Lower lobe of right lung (tissue), 2 donors: Measurements from ENCODE around the gene LAMA2. TPM values are rescaled to one million over a fixed set of nuclear protein-coding genes. Genes with fewer than 3 reads are reported as not detected.
A peak's percentile ranks its signal among the peaks of the same experiment; 100 is the strongest.

ENCODE experiments used
- ATAC-seq, 2 donors: fragments of 200-7000 bp; cut with Tn5 transposase; one replicate each; pipeline ENCODE4 v1.9.1; 2020 to 2022; ENCODE audit warnings: mild to moderate bottlenecking in 2 of 2, moderate library complexity in 2 of 2
- DNase-seq: peaks from one replicate; pipeline ENCODE4 v3.0.0-alpha.2; 2020
- H3K27ac ChIP-seq: fragments of 200-600 bp; one replicate; pipeline ENCODE4 v1.8.0; 2022
- H3K27me3 ChIP-seq: fragments of 200-600 bp; one replicate; pipeline ENCODE4 v1.8.0; 2022; ENCODE audit warnings: low read depth
- H3K36me3 ChIP-seq: fragments of 200-600 bp; one replicate; pipeline ENCODE4 v1.8.0; 2022; ENCODE audit warnings: mild to moderate bottlenecking
- H3K4me1 ChIP-seq: fragments of 200-600 bp; one replicate; pipeline ENCODE4 v1.8.0; 2022
- H3K4me3 ChIP-seq: fragments of 200-600 bp; one replicate; pipeline ENCODE4 v1.8.0; 2022; ENCODE audit warnings: mild to moderate bottlenecking
- H3K9me3 ChIP-seq: fragments of 200-600 bp; one replicate; pipeline ENCODE4 v1.8.0; 2022
- intact Hi-C: fragments of 100-400 bp; cut with DNase I; formaldehyde crosslinking; loops from one replicate; pipeline ENCODE4 v1.11.0; 2022
- total RNA-seq: library from RNA; stranded (reverse); fragmentation: NEBNext Ultra II Directional; extraction: Animal tissue kit (Norgen Biotek cat#: 25700); gene quantifications from one replicate; pipeline ENCODE4 v1.2.1, GENCODE V29; 2021
- TF ChIP-seq, protein P1 (sequence below): fragments of 200-600 bp; IDR thresholded peaks from one replicate; pipeline ENCODE4 v1.8.0; 2022; ENCODE audit warnings: antibody characterized with exemption, mild to moderate bottlenecking
- donor health status: DM: no; HTN: yes; CAD: no; lungs with severe emphysema.

The LAMA2 gene
- total RNA-seq, 1 donor from 2014 or later = 49.6 TPM

DNA sequence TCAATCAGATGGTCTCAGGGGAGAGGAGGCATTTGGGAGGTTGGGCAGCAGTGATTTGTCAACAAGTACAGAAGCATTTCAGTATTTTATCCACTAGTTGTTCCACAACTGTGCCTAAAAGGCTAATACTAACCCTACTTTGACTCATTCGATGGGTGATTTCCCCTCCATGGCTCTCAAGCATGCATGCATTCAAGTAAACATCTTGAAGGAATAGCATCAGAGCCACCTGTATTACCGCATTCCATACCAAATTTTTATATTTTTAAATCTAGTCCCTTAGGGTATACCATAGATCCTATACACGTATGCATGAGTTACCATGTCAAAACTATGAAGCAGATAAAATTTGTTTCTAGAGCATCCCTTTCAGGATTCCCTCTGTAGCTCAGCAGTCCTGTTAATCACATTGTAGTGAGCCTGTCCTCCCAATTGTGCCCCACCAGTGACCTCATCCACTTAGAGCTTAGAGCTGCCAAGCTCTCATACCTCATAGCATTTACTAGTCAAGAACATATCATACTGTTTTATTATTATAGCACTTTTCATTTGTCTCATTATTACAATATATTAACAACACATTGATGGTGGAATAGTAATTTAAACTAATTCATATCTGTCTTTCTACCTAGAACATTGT lies 213.8 kb downstream of the LAMA2 start:
- Histone ChIP-seq H3K27me3 (no peaks in the 10 kb centered on the region), H3K4me1 (no peaks in the 10 kb centered on the region), H3K36me3 (no peaks in the 10 kb centered on the region), H3K9me3 (no peaks in the 10 kb centered on the region), H3K4me3 (no peak overlapping the region), H3K27ac (no peak overlapping the region)
- ATAC-seq = no peak
- intact Hi-C loops = no loop called here
- DNase-seq = no peak
- TF ChIP-seq, protein P1, sequence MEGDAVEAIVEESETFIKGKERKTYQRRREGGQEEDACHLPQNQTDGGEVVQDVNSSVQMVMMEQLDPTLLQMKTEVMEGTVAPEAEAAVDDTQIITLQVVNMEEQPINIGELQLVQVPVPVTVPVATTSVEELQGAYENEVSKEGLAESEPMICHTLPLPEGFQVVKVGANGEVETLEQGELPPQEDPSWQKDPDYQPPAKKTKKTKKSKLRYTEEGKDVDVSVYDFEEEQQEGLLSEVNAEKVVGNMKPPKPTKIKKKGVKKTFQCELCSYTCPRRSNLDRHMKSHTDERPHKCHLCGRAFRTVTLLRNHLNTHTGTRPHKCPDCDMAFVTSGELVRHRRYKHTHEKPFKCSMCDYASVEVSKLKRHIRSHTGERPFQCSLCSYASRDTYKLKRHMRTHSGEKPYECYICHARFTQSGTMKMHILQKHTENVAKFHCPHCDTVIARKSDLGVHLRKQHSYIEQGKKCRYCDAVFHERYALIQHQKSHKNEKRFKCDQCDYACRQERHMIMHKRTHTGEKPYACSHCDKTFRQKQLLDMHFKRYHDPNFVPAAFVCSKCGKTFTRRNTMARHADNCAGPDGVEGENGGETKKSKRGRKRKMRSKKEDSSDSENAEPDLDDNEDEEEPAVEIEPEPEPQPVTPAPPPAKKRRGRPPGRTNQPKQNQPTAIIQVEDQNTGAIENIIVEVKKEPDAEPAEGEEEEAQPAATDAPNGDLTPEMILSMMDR = no peak

DNA sequence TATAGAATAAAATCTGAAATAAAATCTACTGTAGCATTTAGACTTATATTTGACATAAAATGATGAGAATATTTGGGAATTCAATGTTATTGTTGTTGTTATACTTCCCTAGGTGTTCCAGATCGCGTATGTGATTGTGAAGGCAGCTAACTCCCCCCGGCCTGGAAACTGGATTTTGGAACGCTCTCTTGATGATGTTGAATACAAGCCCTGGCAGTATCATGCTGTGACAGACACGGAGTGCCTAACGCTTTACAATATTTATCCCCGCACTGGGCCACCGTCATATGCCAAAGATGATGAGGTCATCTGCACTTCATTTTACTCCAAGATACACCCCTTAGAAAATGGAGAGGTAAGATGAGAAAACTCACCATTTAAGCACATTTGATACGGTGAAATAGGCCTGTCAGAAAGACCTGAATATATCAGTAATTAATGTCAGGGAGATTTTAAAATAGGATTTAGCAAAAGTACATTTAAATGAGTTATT lies 215.2 kb downstream of the LAMA2 start:
- Histone ChIP-seq H3K36me3 (no peaks in the 10 kb centered on the region), H3K4me1 (no peaks in the 10 kb centered on the region), H3K4me3 (no peak overlapping the region), H3K27ac (no peak overlapping the region), H3K27me3 (no peaks in the 10 kb centered on the region), H3K9me3 (no peaks in the 10 kb centered on the region)
- DNase-seq (no peak), ATAC-seq (no peak)
- TF ChIP-seq, protein P1 = no peak
- intact Hi-C loops = no loop called here

DNA sequence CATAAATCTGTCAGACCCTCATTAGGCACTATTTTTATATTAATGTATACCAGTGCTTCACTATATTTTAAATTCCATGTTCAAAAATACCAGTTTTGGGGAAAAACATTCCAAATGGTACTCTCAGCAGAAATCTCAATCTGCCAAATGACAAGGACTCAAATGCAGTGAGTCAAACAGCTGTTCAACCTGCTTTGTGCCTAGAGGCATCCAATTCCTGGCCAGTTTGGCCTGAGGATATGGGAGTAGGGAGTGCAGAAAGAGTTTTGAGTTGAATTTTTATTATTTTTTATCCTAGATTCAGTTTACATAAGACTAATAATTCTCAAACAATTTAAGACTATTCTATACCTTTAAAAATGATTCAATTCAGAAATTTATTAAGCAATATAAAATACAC lies 216.8 kb downstream of the LAMA2 start:
- Histone ChIP-seq H3K27ac (no peak overlapping the region), H3K36me3 (no peaks in the 10 kb centered on the region), H3K4me3 (no peak overlapping the region), H3K4me1 (no peaks in the 10 kb centered on the region), H3K9me3 (no peaks in the 10 kb centered on the region), H3K27me3 (no peaks in the 10 kb centered on the region)
- no peak for ATAC-seq
- no peak for DNase-seq
- intact Hi-C loops = no loop called here
- TF ChIP-seq, protein P1 = no peak

DNA sequence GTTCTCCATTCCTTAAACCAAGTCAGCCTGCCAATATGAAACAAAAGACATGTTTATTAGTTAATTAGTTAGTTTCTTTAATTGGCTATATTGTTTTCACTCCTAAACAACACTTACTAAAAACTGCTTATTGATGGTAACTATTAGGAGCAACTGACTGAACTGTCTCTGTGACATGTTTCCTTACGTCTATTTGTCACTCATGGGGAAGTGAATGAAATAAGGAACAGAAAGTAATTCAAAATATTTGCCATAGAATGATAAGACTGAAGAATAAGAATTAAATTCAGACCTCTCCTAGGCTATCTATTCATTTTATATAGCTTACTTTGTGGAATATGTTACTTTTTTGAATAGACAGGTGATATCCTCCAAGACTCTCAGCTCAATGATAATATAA lies 217.2 kb downstream of the LAMA2 start:
- Histone ChIP-seq H3K4me3 (no peak overlapping the region), H3K36me3 (no peaks in the 10 kb centered on the region), H3K27me3 (no peaks in the 10 kb centered on the region), H3K9me3 (no peaks in the 10 kb centered on the region), H3K27ac (no peak overlapping the region), H3K4me1 (no peaks in the 10 kb centered on the region)
- DNase-seq (no peak), ATAC-seq (no peak)
- TF ChIP-seq, protein P1 = no peak
- intact Hi-C loops = no loop called here

DNA sequence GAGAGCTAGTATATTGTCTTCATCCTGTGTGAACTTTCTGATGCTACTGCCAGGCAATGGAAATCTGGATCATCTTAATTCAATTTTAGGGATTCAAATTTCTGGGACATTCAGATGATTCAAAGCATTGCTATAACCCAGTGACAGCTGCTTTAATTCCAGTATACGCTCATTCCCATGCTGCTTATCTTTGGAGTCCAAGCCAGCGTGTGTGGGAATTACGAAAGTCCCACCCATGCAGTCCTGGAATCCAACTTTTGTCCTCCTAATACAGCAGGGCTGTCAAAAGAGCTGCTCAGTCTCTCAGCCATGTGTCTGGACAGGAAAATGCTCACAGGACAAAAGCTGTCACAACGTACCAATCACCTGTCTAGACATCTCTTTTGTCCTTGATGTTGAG lies 219.8 kb downstream of the LAMA2 start:
- ATAC-seq (peak; percentile 49 to 66), DNase-seq (no peak)
- Histone ChIP-seq H3K4me1 (no peaks in the 10 kb centered on the region), H3K9me3 (no peaks in the 10 kb centered on the region), H3K4me3 (no peak overlapping the region), H3K27me3 (no peaks in the 10 kb centered on the region), H3K36me3 (no peaks in the 10 kb centered on the region), H3K27ac (no peak overlapping the region)
- TF ChIP-seq, protein P1 = no peak
- intact Hi-C loops = no loop called here
